ENCODE measurements around the gene RABL6.
"Not testable (repeated sequence)": the region's sequence is repeated elsewhere in the genome, so short reads cannot be mapped to it uniquely, and the experiment has no call there.

Gene RABL6

DNA sequence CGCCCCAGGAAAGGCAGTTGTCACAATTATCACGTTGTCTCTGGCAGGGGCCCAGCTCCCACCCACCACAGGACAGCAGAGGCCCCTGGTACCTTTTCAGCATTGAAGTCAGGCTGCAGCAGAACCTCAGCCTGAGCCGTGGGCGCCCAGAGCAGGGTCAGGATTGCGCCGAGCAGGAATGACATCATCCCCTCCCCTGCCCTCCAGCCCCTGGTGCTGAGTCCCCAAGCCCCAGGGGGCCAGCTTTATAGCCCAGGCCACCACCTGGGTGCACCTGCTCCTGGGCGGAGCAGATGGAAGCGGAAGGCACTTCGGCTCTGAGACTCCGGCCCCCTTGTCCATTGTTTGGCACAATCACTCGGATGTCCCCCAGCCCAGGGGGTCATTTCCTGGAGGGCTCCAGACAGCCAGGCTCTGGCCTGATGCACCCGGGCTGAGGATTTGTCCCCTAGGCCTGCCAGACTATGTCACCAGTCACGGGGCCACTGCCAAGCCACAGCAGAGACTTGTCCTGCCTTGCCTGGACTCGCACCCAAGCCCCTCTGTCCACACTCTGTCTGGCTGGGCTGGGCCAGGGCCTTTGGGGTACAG, 43.4 kb upstream of the RABL6 start, which contains the start of gene LCN15:
Gene LCN15 (minus strand): TSS at position 218 of the 591 bp plus-strand sequence. CDS start 30 bp downstream, at position 188.
- peaks cover 0 to 6% of the 10 kb centered on the region in 2 donors for H3K27me3 ChIP-seq (ENCODE audit: control insufficient read depth in 2 of 2, insufficient read depth in 2 of 2, low read length in 2 of 2)
- H3K4me1 ChIP-seq (ENCODE audit: control insufficient read depth in 2 of 2, insufficient read depth in 2 of 2, low read length in 2 of 2), result peaks cover 5 to 18% of the 10 kb centered on the region in 2 donors
- H3K36me3 ChIP-seq (ENCODE audit: control insufficient read depth in 2 of 2, insufficient read depth in 2 of 2, low read length in 2 of 2), result no peaks in the 10 kb centered on the region
- H3K27ac ChIP-seq (ENCODE audit: low read depth in 2 of 2, low read length in 2 of 2), result peak within 1 kb of the TSS in 1 of 2 donors; percentile 5
- no peaks in the 10 kb centered on the region for H3K9me3 ChIP-seq (ENCODE audit: control insufficient read depth in 2 of 2, low read length in 2 of 2)
- no peak within 1 kb of the TSS for H3K4me3 ChIP-seq (ENCODE audit: low read length in 2 of 2)
- H3K9ac ChIP-seq (ENCODE audit: low read depth in 1 of 2, low read length in 2 of 2), result peak within 1 kb of the TSS in 1 of 2 donors; percentile 56

DNA sequence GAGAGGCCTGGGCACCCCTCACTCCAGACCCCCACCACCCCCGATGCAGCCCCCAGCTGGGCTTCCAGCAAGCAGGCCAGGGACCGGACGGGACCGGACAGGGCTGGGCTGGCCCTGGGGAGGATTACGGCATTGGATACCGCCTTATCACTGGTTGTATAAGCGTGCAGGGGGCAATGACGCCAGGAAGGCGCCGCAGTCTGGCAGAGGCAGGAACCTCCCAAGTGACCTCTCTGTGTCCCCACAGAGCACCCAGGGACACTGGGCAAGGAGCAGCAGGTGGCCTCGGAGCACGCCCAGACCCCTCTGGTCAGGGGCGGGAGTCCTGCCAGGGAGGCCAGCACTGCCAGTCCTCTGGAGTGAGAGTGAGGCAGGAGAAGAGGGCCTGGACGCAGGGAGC, 42.7 kb upstream of the RABL6 start:
- peak overlapping the region in 1 of 2 donors; percentile 56 for H3K9ac ChIP-seq (ENCODE audit: low read depth in 1 of 2, low read length in 2 of 2)
- H3K27me3 ChIP-seq (ENCODE audit: control insufficient read depth in 2 of 2, insufficient read depth in 2 of 2, low read length in 2 of 2), result peaks cover 0 to 6% of the 10 kb centered on the region in 2 donors

DNA sequence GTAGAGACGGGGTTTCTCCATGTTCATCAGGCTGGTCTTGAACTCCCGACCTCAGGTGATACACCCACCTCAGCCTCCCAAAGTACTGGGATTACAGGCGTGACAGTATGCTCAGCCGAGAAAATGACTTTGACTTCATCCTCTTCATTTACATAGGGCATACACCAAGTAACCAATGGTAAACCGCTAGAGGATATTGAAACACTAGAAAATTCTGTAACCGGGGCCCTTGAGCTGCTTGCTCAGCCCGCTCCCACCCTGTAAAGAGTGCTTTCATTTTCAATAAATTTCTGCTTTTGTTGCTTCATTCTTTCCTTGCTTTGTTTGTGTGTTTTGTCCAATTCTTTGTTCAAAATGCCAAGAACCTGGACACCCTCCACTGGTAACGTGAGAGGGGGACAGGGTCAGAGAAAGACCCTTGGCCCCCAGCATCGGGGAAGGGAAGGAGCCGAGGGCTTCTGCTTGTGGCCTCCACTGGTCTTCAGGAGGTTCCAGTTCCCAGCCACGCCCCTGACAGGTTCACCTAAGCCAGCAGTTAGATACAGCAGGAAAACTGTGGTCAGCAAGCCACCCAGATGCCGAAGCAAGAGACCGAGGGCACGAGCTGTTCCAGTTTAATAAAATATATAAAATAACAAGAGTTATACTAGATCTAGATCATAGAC, 41.9 kb upstream of the RABL6 start:
- H3K27me3 ChIP-seq (ENCODE audit: control insufficient read depth in 2 of 2, insufficient read depth in 2 of 2, low read length in 2 of 2); H3K27ac ChIP-seq (ENCODE audit: low read depth in 2 of 2, low read length in 2 of 2); H3K9me3 ChIP-seq (ENCODE audit: control insufficient read depth in 2 of 2, low read length in 2 of 2); H3K4me3 ChIP-seq (ENCODE audit: low read length in 2 of 2); H3K36me3 ChIP-seq (ENCODE audit: control insufficient read depth in 2 of 2, insufficient read depth in 2 of 2, low read length in 2 of 2); H3K9ac ChIP-seq (ENCODE audit: low read depth in 1 of 2, low read length in 2 of 2): not testable (repeated sequence)
- peaks cover 5 to 20% of the 10 kb centered on the region in 2 donors for H3K4me1 ChIP-seq (ENCODE audit: control insufficient read depth in 2 of 2, insufficient read depth in 2 of 2, low read length in 2 of 2)

More for the DNA sequence above, 42.7 kb upstream of the RABL6 start:
- no peak overlapping the region for H3K4me3 ChIP-seq (ENCODE audit: low read length in 2 of 2)
- H3K36me3 ChIP-seq (ENCODE audit: control insufficient read depth in 2 of 2, insufficient read depth in 2 of 2, low read length in 2 of 2), result no peaks in the 10 kb centered on the region
- no peaks in the 10 kb centered on the region for H3K9me3 ChIP-seq (ENCODE audit: control insufficient read depth in 2 of 2, low read length in 2 of 2)
- peak overlapping the region in 1 of 2 donors; percentile 5 for H3K27ac ChIP-seq (ENCODE audit: low read depth in 2 of 2, low read length in 2 of 2)
- peaks cover 5 to 20% of the 10 kb centered on the region in 2 donors for H3K4me1 ChIP-seq (ENCODE audit: control insufficient read depth in 2 of 2, insufficient read depth in 2 of 2, low read length in 2 of 2)

DNA sequence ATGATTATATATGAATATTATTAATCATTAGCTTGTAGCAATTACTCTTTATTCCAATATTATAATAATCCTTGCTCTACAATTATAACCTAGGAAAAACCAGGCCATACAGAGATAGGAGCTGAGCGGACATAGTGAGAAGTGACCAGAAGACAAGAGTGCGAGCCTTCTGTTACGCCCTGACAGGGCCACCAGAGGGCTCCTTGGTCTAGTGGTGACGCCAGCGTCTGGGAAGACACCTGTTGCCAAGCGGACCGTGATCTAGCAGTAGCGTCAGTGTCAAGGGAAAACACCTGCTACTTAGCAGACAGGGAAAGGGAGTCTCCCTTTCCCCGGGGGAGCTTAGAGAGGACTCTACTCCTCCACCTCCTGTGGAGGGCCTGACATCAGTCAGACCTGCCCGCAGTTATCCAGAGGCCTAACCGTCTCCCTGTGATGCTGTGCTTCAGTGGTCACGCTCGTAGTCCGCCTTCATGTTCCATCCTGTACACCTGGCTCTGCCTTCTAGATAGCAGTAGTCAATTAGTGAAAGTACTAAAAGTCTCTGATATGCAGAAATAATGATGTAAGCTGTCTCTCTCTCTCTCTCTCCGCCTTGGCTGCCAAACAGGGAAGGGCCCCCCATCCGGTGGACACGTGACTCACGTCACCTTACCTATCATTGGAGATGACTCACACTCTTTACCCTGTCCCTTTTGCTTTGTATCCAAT, 41.2 kb upstream of the RABL6 start:
- not testable (repeated sequence) for H3K9ac ChIP-seq (ENCODE audit: low read depth in 1 of 2, low read length in 2 of 2); H3K27me3 ChIP-seq (ENCODE audit: control insufficient read depth in 2 of 2, insufficient read depth in 2 of 2, low read length in 2 of 2); H3K36me3 ChIP-seq (ENCODE audit: control insufficient read depth in 2 of 2, insufficient read depth in 2 of 2, low read length in 2 of 2); H3K9me3 ChIP-seq (ENCODE audit: control insufficient read depth in 2 of 2, low read length in 2 of 2); H3K27ac ChIP-seq (ENCODE audit: low read depth in 2 of 2, low read length in 2 of 2); H3K4me3 ChIP-seq (ENCODE audit: low read length in 2 of 2)
- H3K4me1 ChIP-seq (ENCODE audit: control insufficient read depth in 2 of 2, insufficient read depth in 2 of 2, low read length in 2 of 2), result peaks cover 5 to 20% of the 10 kb centered on the region in 2 donors

DNA sequence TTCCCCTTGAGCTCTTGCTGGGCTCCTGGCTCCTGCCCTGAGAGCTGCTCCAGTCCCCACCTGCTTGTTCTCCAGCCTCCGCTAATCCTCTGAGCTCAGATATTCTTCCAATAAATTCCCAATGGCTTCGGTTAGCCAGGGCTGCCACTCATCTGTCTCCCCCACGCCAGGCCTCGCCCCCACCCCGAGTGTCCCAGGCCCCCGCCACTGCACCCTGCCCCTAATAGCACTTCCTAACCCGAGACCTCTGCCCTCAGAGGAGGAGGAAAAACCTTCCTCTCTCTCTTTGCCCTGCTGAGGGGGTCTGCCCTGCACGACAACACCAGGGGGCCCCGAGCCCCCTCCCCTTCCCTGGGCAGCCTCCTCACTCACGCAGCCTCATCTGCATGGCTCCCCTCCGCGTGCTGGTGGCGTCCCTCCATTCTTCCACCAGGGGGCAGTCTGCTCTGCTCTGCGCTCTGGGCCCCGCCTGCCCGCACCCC, 38.0 kb upstream of the RABL6 start:
- H3K36me3 ChIP-seq (ENCODE audit: control insufficient read depth in 2 of 2, insufficient read depth in 2 of 2, low read length in 2 of 2), result no peaks in the 10 kb centered on the region
- H3K27ac ChIP-seq (ENCODE audit: low read depth in 2 of 2, low read length in 2 of 2), result no peak overlapping the region
- peak overlapping the region in 1 of 2 donors; percentile 7 for H3K9ac ChIP-seq (ENCODE audit: low read depth in 1 of 2, low read length in 2 of 2)
- peaks cover 3 to 16% of the 10 kb centered on the region in 2 donors for H3K4me1 ChIP-seq (ENCODE audit: control insufficient read depth in 2 of 2, insufficient read depth in 2 of 2, low read length in 2 of 2)
- peaks cover 3% of the 10 kb centered on the region in 2 donors for H3K9me3 ChIP-seq (ENCODE audit: control insufficient read depth in 2 of 2, low read length in 2 of 2)
- peaks cover 0 to 4% of the 10 kb centered on the region in 2 donors for H3K27me3 ChIP-seq (ENCODE audit: control insufficient read depth in 2 of 2, insufficient read depth in 2 of 2, low read length in 2 of 2)
- H3K4me3 ChIP-seq (ENCODE audit: low read length in 2 of 2), result no peak overlapping the region

DNA sequence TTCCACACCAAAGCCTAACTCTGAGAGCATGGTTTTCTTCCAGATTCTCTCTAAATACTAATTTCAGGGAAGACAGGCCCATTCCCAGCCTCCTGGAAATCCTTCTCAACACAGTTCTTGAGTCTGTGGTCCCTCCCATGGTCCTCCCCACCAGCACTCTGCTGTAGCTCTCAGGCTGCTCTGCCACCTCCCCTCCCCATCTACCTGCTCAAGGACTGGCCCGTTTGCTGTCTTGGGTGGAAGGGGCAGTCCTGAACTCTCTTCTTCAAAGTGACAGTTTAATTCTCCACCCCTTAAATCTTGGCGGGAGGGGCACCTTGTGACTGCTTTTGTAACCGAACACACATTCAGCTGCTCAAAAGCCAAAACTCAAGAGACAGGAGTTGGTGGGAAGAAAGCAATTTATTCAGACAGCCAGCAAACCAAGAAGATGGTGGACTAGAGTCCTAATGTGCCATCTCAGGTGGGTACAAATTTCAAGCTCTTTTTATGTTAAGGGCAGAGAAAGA, 35.8 kb upstream of the RABL6 start:
- H3K36me3 ChIP-seq (ENCODE audit: control insufficient read depth in 2 of 2, insufficient read depth in 2 of 2, low read length in 2 of 2), result no peaks in the 10 kb centered on the region
- H3K27me3 ChIP-seq (ENCODE audit: control insufficient read depth in 2 of 2, insufficient read depth in 2 of 2, low read length in 2 of 2), result peaks cover 0 to 4% of the 10 kb centered on the region in 2 donors
- peaks cover 3% of the 10 kb centered on the region in 2 donors for H3K9me3 ChIP-seq (ENCODE audit: control insufficient read depth in 2 of 2, low read length in 2 of 2)
- no peak overlapping the region for H3K27ac ChIP-seq (ENCODE audit: low read depth in 2 of 2, low read length in 2 of 2)
- H3K4me3 ChIP-seq (ENCODE audit: low read length in 2 of 2), result no peak overlapping the region
- H3K9ac ChIP-seq (ENCODE audit: low read depth in 1 of 2, low read length in 2 of 2), result no peak overlapping the region
- peaks cover 1 to 9% of the 10 kb centered on the region in 2 donors for H3K4me1 ChIP-seq (ENCODE audit: control insufficient read depth in 2 of 2, insufficient read depth in 2 of 2, low read length in 2 of 2)

DNA sequence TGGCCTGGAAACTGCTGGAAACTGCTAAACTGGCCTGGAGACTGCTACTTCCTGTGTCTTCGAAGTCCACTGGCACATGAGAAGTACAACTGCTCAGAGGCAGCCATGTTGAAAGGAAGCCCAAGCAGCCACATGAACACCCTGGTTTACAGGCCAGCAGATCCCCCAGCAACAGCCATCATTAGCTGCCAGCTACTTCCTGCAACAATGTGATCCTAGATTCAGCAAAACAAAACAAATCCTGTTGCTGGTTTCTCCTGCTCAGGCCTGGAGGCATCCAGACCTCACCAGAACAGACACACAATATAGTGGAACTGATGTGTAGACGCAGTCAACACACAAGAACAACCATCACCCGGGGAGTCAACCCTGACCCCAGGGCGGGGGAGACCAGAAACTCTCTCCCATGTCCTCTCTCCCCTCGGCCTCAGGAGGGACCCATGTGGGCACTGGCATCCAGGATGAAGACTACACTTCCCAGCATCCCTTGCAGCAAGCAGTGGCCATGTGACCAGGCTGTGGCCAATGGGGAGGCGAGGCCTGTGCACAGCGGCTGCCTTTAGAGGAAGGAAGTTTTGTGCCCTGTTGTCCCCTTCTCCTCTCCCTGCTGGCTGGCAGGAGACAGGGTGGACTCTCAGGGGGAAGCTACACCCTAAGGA, 34.2 kb upstream of the RABL6 start:
- Histone ChIP-seq H3K36me3 (ENCODE audit: control insufficient read depth in 2 of 2, insufficient read depth in 2 of 2, low read length in 2 of 2) (no peaks in the 10 kb centered on the region), H3K27me3 (ENCODE audit: control insufficient read depth in 2 of 2, insufficient read depth in 2 of 2, low read length in 2 of 2) (no peaks in the 10 kb centered on the region), H3K4me3 (ENCODE audit: low read length in 2 of 2) (no peak overlapping the region), H3K9me3 (ENCODE audit: control insufficient read depth in 2 of 2, low read length in 2 of 2) (peaks cover 3% of the 10 kb centered on the region in 2 donors), H3K4me1 (ENCODE audit: control insufficient read depth in 2 of 2, insufficient read depth in 2 of 2, low read length in 2 of 2) (peaks cover 12 to 21% of the 10 kb centered on the region in 2 donors), H3K9ac (ENCODE audit: low read depth in 1 of 2, low read length in 2 of 2) (no peak overlapping the region), H3K27ac (ENCODE audit: low read depth in 2 of 2, low read length in 2 of 2) (no peak overlapping the region)

DNA sequence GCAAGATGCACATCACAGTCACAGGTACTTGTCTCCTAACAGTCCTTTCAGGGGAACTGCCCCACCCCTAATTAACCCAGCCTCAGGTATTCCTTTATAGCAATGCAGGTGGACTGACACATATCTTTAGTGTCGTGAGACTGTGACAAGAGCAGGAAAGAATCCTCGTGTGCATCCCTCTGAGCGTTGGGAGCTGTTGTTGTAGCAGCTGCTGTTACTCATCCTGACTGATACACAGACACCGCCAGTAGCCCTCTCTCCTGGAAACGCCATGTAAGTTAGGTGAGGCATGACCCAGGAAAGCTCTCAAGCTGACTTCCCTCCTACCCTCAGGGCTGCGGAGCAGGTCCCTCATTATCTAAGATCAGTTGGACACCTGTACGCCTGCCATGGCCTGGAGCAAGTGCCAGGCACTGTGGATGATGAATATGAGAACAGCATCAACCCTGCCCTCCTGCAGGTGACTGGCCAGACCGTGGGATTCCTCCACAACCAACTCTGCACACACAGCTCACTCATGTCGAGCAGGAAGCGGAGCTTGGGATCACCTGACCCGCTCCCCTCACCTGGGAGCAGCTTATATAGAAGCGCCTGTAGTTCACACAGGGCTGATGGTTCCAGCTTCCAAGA, 33.2 kb upstream of the RABL6 start:
- Histone ChIP-seq H3K27ac (ENCODE audit: low read depth in 2 of 2, low read length in 2 of 2) (no peak overlapping the region), H3K9me3 (ENCODE audit: control insufficient read depth in 2 of 2, low read length in 2 of 2) (peaks cover 3% of the 10 kb centered on the region in 2 donors), H3K27me3 (ENCODE audit: control insufficient read depth in 2 of 2, insufficient read depth in 2 of 2, low read length in 2 of 2) (no peaks in the 10 kb centered on the region), H3K36me3 (ENCODE audit: control insufficient read depth in 2 of 2, insufficient read depth in 2 of 2, low read length in 2 of 2) (no peaks in the 10 kb centered on the region), H3K9ac (ENCODE audit: low read depth in 1 of 2, low read length in 2 of 2) (no peak overlapping the region), H3K4me1 (ENCODE audit: control insufficient read depth in 2 of 2, insufficient read depth in 2 of 2, low read length in 2 of 2) (peaks cover 12 to 21% of the 10 kb centered on the region in 2 donors), H3K4me3 (ENCODE audit: low read length in 2 of 2) (no peak overlapping the region)

DNA sequence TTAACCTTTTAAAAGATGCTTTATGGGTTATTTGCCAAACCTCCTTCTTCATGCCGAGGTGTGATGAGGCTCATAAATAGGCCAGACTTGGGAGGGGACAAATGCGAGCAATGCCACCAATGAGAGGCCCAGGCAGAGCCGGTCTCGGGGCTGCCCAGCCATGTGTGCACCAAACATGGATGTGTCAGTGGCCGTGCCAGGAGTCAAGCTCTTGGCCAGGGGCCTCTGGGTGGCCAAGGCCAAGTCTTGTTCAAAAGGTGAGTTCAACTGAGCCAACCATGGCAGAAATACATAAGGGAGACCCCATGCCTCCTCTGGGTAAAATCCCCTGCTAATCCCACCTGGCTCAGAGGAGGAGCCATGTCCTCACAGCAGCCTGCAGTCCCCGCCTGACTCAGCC, 32.6 kb upstream of the RABL6 start:
- Histone ChIP-seq H3K36me3 (ENCODE audit: control insufficient read depth in 2 of 2, insufficient read depth in 2 of 2, low read length in 2 of 2) (no peaks in the 10 kb centered on the region), H3K27me3 (ENCODE audit: control insufficient read depth in 2 of 2, insufficient read depth in 2 of 2, low read length in 2 of 2) (no peaks in the 10 kb centered on the region), H3K9ac (ENCODE audit: low read depth in 1 of 2, low read length in 2 of 2) (no peak overlapping the region), H3K9me3 (ENCODE audit: control insufficient read depth in 2 of 2, low read length in 2 of 2) (peaks cover 3% of the 10 kb centered on the region in 2 donors), H3K27ac (ENCODE audit: low read depth in 2 of 2, low read length in 2 of 2) (no peak overlapping the region), H3K4me1 (ENCODE audit: control insufficient read depth in 2 of 2, insufficient read depth in 2 of 2, low read length in 2 of 2) (peaks cover 12 to 23% of the 10 kb centered on the region in 2 donors), H3K4me3 (ENCODE audit: low read length in 2 of 2) (no peak overlapping the region)
